ENCODE results near the gene ADI1. TPM values are rescaled to one million over a fixed set of nuclear protein-coding genes. Genes with fewer than 3 reads are reported as not detected.

ADI1 gene
- total and polyA plus RNA-seq, 2 of the 8 experiments (the other 6 are each of a cell fraction or from before 2014, with no cell fraction given), result 12.2 to 40.2 TPM

DNA sequence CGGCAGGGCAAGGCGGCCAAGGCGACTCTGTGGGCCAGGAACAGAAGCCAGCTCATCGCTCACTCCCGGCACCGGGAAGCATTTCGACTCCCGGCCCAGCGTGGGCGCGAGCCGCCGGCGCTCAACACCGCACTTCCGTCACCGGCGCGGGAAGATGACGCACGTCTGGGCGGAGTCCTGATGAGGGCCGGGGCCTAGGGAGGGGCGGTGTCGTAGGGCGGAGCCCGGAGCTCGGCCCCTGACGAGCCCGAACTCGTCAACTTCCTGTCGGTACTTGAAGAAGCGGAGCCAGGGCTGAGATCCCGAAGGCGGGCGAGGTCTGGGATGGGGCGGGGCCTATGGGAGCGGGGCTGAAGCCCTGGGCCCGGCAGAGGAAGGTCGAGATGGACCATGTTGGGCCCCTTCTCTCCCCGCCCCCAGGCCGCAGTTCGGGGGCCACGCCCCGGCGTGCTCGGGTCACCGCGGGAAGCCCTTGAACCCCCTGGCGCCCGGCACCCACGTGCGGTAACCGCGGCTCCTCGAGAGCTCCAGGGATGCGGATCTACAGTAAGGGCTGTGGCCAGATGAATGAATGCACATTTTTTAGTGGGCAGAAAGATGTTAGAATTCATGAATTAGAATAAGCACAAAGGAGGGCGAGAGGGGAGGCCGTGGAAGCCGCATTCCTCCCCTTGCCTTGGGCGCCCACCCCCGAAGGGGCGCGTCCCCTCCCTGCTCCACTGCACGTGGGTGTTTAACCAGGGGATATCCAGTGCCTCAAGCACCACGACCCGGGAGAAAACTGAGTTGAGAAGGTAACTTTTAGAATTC lies 39.1 kb upstream of the ADI1 start, which contains the start of gene RNASEH1:
TSS of gene RNASEH1 (minus strand) at position 129 of the 810 bp plus-strand sequence. CDS start at position 56, 73 bp downstream.
- peak within 1 kb of the TSS; percentile 100 for H4K8ac ChIP-seq (ENCODE audit: extremely low read depth, insufficient read depth, low read length)
- no peak within 1 kb of the TSS; the same call in none of the 2 replicates for H2AK5ac ChIP-seq (ENCODE audit: low read depth, low read length)
- H3K4me1 ChIP-seq (replicated peaks in 1 of 4; ENCODE audit: control insufficient read depth in 3 of 4, insufficient read depth in 4 of 4, low read length in 3 of 4), result peaks cover 0 to 7% (median 2%) of the 10 kb centered on the region in 4 experiments; a peak in 4 of 7 replicates
- H4K5ac ChIP-seq (ENCODE audit: insufficient read length, low read depth, low read length), result peak within 1 kb of the TSS; percentile 93
- peak within 1 kb of the TSS; percentile 84 to 99 (median 94) for H3K4me3 ChIP-seq (ENCODE audit: extremely low read depth in 1 of 4, insufficient read depth in 2 of 4, low read depth in 3 of 4, low read length in 4 of 4)
- WGBS, 2 experiments (ENCODE audit: extremely low coverage in 1 of 2, insufficient coverage in 1 of 2, insufficient read length in 1 of 2, insufficient replicate concordance in 2 of 2, low coverage in 1 of 2, low lambda C conversion rate in 2 of 2, missing lambda C conversion rate in 1 of 2), result 2% methylated on average over 59 of the region's 67 CpGs; no CpG with 5 or more reads in 1 of the 2 experiments
- H4K91ac ChIP-seq (replicated peaks; ENCODE audit: insufficient read length, low read length), result peak within 1 kb of the TSS; percentile 86
- no peak within 1 kb of the TSS; the same call in 1 of the 2 replicates for H2BK15ac ChIP-seq (ENCODE audit: low read length)
- no peaks in the 10 kb centered on the region for H3K9me3 ChIP-seq (ENCODE audit: insufficient read depth in 2 of 2, low read depth in 1 of 2, low read length in 1 of 2)
- FAIRE-seq (no peak), DNase-seq (ENCODE audit: low read depth in 1 of 2, low spot score in 2 of 2) (peak; percentile 98 to 100)
- no peak within 1 kb of the TSS for H3K23ac ChIP-seq (ENCODE audit: insufficient read length)
- peak within 1 kb of the TSS; percentile 14; the same call in 1 of the 2 replicates for H2BK12ac ChIP-seq (ENCODE audit: low read depth, low read length)
- no peak within 1 kb of the TSS for H2AFZ ChIP-seq (ENCODE audit: low read length)
- peak within 1 kb of the TSS; percentile 69 to 76 for H3K4me2 ChIP-seq (ENCODE audit: insufficient read depth in 1 of 2, low read depth in 2 of 2, low read length in 2 of 2)
- peaks cover 4% of the 10 kb centered on the region for H3K79me1 ChIP-seq (ENCODE audit: low read depth, low read length)
- peak within 1 kb of the TSS; percentile 44 for H2BK120ac ChIP-seq (replicated peaks; ENCODE audit: low read depth, low read length)
- H3K79me2 ChIP-seq (ENCODE audit: control insufficient read depth in 1 of 2, insufficient read depth in 2 of 2, low read length in 2 of 2), result peaks cover 4 to 44% of the 10 kb centered on the region in 2 experiments
- H2BK20ac ChIP-seq (ENCODE audit: low read length), result no peak within 1 kb of the TSS
- peak within 1 kb of the TSS; percentile 91 to 100 (median 94) for H3K9ac ChIP-seq (replicated peaks in 1 of 4; ENCODE audit: extremely low read depth in 1 of 4, low read depth in 3 of 4, low read length in 3 of 4)
- peaks cover 11 to 43% (median 27%) of the 10 kb centered on the region in 4 experiments for H3K36me3 ChIP-seq (ENCODE audit: control insufficient read depth in 2 of 4, insufficient read depth in 4 of 4, low read length in 3 of 4)
- peak within 1 kb of the TSS; percentile 57 for H3K56ac ChIP-seq (replicated peaks; ENCODE audit: insufficient read length, low read depth, low read length)
- H3K27ac ChIP-seq (ENCODE audit: low read depth, low read length), result peak within 1 kb of the TSS; percentile 92
- POLR2A ChIA-PET (ENCODE audit: partially characterized antibody), result interaction anchor here (0.6 to 19.5 kb wide), 33 partner anchors 8 to 291 kb away, joined by 3 to 373 read pairs (median 4); partner anchors contain the start of genes ADI1, COLEC11 and RPS7
- H3K14ac ChIP-seq (ENCODE audit: insufficient read length), result no peak within 1 kb of the TSS
- H3K23me2 ChIP-seq (ENCODE audit: low read depth, low read length), result peaks cover 8% of the 10 kb centered on the region; the same call in 1 of the 2 replicates
- H3K18ac ChIP-seq (ENCODE audit: extremely low read depth, low read length), result peak within 1 kb of the TSS; percentile 55
- H3K4ac ChIP-seq (replicated peaks; ENCODE audit: insufficient read length, low read depth, low read length), result peak within 1 kb of the TSS; percentile 90
- H3K27me3 ChIP-seq (replicated peaks in 1 of 4; ENCODE audit: control insufficient read depth in 3 of 4, extremely low read depth in 1 of 4, insufficient read depth in 3 of 4, low read length in 3 of 4), result no peaks in the 10 kb centered on the region
- peak within 1 kb of the TSS; percentile 95 for H2BK5ac ChIP-seq (ENCODE audit: low read depth, low read length)
- peaks cover 2 to 4% of the 10 kb centered on the region in 2 experiments for H4K20me1 ChIP-seq (replicated peaks in 1 of 2; ENCODE audit: control insufficient read depth in 1 of 2, insufficient read depth in 2 of 2, low read length in 2 of 2)
- CTCF ChIA-PET (ENCODE audit: partially characterized antibody), result interaction anchor here (0.7 kb wide), 1 partner anchor 16 kb away, joined by 3 read pairs; no protein-coding TSS in a partner anchor
- TF ChIP-seq PHF8 (conservative IDR thresholded peaks at IDR 0.05; ENCODE audit: low read depth, low read length) (no peak; the same call in 1 of the 2 replicates), HDAC6 (IDR thresholded peaks at IDR 0.05; ENCODE audit: low read depth, low read length) (no peak), BRCA1 (IDR thresholded peaks at IDR 0.05; ENCODE audit: low read depth, low read length) (peak; percentile 3; the same call in 1 of the 2 replicates), CTBP2 (IDR thresholded peaks at IDR 0.05; ENCODE audit: borderline replicate concordance, insufficient read depth, insufficient read length, low read length) (no peak), TEAD4 (IDR thresholded peaks at IDR 0.05; ENCODE audit: low read depth, low read length) (0 out of 2 replicates have a peak, but pooled peaks have one; percentile 33), RFX5 (IDR thresholded peaks at IDR 0.05; ENCODE audit: borderline replicate concordance, low read depth, low read length) (no peak), SUZ12 (IDR thresholded peaks at IDR 0.05; ENCODE audit: low read length) (no peak), GTF2F1 (IDR thresholded peaks at IDR 0.05; ENCODE audit: borderline replicate concordance, low read depth, low read length) (no peak)
- TF ChIP-seq, protein P1, sequence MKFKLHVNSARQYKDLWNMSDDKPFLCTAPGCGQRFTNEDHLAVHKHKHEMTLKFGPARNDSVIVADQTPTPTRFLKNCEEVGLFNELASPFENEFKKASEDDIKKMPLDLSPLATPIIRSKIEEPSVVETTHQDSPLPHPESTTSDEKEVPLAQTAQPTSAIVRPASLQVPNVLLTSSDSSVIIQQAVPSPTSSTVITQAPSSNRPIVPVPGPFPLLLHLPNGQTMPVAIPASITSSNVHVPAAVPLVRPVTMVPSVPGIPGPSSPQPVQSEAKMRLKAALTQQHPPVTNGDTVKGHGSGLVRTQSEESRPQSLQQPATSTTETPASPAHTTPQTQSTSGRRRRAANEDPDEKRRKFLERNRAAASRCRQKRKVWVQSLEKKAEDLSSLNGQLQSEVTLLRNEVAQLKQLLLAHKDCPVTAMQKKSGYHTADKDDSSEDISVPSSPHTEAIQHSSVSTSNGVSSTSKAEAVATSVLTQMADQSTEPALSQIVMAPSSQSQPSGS (IDR thresholded peaks at IDR 0.05; ENCODE audit: low read length), result no peak

Measured in H1 (cell line).